Stimulated activated CD4-positive, alpha-beta T cell treated with anti-CD3 and anti-CD28 coated beads, TNF-alpha, amount 100 ng/mL, for 24 hours (primary cell): ENCODE results near the gene PHKG1.
"Not testable (repeated sequence)": the region's sequence is repeated elsewhere in the genome, so short reads cannot be mapped to it uniquely, and the experiment has no call there.

Experiments
- DNase-seq, 3 experiments: peaks; one replicate each; pipeline ENCODE4 v3.0.0-alpha.2; 2020; ENCODE audit warnings: low read depth in 3 of 3

Gene PHKG1

DNA sequence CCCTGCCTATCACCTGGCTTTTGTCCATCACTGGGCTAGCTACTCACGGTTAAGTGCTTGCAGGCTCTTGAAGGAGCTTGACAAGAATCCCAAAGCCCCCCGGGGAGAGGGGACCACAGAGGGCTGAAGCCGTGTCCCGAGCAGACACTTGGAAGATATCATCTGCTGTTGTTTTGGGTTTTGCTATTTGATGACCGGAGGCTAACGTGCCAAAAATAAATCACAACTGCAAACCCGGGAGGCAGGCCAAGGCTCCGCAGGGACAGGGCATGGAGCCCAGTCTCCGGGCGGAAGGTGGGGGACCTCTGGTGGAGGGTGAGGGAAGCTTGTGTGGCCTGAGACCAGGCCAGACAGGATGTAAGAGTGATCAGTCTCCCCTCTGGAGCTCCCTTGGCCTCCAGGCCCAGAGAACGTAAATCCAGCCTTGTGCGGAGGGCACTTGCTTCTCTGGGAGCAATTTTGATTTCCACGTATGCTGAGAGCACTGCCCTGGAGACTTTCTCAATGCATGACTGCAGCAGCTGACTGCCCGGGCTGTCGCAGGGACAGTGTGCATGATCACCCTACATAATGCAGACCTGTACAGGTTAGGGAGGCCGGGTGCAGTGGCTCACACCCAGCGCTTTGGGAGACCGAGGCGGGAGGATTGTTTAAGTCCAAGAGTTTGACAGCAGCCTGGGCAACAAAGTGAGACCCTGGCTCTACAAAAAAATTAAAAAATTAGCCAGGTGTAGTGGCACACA lies at the start of gene PHKG1:
TSS of gene PHKG1 (minus strand) at position 164 of the 743 bp plus-strand sequence. CDS start 4,011 bp downstream, outside the sequence.
- no peak for DNase-seq

DNA sequence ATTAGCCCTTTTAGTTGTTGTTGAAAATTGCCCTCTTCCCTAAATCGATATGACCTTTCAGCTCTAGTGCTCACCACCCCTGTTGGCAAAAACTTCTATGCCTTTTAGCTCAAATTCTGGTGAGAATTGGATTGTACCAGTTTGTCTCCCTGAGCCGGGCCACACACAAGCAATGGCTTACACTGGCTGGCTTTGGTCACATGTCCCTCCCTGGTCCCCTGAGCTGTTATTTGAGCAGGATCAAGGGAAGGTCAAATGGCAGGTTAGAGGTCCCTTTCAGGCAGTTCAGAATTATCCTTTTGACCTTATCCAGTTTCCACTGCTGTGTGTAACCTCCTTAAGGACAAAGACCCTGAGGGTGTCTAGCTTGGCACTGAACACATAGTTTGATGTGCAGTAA lies 38.3 kb upstream of the PHKG1 start:
- DNase-seq = not testable (repeated sequence)

DNA sequence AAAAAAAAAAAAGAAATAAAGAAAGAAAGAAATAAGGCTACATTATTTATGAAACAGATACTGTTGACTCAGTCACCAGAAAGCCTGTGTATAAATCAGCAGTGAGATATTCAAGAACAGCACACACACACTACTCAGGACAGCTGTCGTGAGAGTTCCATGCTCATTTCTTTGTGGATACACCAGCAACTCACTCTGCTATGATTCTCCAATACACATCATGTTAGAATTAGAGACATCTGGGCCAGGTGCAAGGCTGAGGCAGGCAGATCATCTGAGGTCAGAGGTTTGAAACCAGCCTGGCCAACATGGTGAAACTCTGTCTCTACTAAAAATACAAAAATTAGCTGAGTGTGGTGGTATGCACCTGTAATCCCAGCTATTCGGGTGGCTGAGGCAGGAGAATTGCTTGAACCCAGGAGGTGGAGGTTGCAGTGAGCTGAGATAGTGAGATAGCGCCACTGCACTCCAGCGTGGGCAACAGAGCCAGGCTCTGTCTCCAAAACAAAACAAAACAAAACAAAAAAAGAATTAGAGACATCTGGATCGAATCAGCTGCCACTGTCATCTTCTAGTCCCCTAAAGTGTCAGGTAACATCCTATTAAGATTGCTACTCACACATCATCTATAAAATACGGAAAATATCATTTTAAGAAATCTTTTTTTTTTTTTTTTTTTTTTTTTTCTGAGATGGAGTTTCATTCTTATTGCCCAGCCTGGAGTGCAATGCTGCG lies 34.7 kb upstream of the PHKG1 start:
- no peak for DNase-seq

DNA sequence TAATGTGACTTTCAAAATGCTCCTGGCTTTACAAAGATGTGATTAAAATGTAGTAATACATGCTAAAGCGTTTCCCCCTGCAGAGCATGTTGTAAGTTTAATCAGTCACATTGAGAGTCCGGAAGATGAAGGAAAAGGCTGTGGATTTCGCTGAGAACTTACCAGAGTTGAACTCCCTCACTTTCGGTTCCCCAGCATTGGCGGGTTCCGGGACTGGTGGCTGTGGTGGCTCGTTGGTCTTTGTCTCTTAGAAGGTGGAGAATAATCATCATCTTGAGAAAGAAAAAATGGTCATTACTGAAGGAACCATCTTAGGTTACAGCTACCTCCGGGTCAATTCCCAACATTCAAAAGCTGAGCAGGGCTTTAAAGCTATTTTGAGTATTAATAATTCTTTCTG lies 33.1 kb upstream of the PHKG1 start:
- DNase-seq = no peak

DNA sequence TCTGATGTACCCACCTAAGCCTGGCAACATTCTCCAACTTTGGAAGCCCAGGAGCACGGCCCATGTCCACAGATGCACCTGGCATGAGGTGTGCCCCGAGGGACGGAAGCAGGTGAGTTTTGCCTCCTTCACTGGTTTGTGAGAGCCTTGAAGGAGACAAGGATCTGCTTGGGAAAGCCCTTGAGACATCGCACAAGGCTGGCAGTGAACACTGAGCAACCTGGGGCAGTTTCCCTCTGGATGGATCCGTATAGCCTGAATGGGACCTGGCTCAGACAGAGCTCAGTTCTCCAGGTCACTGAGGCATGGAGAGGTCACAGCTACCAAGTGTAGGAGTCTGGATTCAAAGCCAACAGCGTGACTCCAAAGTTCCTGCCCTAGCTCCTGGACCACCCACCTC lies 32.2 kb upstream of the PHKG1 start:
- DNase-seq = no peak

DNA sequence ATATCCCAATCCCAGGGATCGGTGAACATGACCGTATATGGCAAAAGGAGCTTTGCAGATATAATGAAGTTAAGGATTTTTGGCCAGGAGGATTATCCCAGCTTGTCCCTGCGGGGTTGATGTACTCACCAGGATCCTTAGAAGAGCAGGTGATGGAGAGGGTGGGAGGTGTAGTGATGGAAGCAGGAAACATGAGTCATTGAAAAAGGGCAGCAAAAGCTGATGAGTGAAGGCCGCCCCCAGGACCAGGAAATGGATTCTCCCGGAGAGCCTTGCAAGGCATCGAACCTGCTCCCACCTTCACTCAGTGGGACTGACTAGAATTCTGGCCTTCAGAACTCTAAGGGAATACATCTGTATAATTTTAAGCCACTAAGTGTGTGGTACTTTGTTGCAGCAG lies 28.7 kb upstream of the PHKG1 start:
- DNase-seq = no peak

DNA sequence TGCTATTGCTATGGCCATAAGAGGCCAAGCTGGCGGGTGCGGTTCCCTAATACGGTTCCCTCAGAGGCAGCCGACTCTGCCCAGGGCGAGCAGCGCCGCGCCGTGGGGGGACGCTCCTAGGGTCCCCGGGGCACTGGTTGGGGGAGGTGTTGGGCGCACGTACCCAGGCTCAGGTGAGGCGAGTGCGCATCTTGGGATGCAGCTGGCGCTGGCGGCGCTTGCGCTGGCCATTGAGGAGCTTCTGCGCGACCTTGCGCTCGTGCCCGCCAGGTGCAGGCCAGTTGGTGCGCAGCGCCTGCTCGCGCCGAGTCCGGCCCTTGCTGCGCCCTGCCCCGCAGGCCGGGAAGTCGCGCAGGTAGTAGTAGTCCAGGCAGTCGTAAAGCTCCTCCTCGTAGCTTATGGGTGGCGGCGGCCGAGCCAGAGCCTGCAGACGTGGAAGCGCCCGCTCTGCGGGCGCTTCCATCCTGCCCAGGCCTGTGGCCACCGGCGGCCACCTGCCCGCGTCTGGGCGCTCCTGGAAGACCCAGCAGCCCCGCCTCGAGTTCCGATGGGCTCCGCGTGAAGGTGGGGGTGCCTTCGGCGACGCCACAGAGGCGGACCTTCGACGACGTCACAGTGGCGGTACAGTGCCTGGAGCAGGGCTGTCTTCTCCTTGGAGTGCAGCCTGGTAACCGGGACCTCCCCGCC lies 23.2 kb upstream of the PHKG1 start, which contains the start of gene NUPR2:
TSS of gene NUPR2 (minus strand) at position 566 of the 687 bp plus-strand sequence. CDS start at position 463, 103 bp downstream.
- DNase-seq = no peak

DNA sequence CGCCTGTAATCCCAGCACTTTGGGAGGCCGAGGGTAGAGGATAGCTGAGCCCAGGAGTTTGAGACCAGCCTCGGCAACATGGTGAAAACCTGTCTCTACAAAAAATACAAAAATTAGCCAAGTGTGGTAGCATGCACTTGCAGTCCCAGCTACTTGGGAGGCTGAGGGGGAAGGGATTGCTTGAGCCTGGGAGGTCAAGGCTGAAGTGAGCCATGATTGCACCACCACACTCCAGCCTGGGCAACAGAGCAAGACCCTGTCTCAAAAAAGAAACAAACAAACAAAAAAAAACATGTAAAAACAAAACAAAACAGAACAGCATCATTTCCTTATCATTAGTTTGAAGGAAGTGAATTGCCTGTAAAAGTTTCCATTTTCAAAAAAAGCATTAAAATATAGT lies 19.5 kb upstream of the PHKG1 start:
- DNase-seq = not testable (repeated sequence)

DNA sequence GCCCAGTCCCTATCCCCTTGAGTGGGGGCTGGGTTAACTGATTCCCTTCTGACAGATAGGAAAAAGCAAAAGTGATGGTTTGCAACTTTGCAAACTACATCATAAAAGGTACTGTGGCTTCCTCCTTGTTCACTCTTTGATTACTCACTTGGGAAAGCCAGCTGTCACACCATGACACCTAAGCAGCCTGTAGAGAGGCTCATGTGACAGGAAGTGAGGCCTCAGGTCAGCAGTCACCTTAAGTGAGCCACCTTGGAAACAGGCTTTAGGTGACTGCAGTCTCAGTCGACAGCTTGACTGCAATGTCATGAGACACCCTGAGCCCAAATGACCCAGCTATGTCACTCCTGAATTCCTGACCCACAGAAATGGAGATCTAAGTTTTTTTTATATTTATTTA lies 17.9 kb upstream of the PHKG1 start:
- no peak for DNase-seq

DNA sequence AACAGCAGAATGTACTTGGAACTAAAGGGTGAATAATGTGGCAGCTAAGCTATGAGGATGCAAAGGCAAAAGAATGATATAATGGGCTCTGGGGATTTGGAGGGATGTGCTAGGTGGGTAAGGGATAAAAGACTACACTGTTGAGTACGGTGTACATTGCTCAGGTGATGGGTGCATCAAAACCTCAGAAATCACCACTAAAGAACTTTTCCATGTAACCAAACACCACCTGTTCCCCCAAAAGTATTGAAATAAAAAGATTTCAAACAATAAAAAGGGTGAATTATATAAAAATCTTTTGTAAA lies 15.2 kb upstream of the PHKG1 start:
- no peak for DNase-seq

DNA sequence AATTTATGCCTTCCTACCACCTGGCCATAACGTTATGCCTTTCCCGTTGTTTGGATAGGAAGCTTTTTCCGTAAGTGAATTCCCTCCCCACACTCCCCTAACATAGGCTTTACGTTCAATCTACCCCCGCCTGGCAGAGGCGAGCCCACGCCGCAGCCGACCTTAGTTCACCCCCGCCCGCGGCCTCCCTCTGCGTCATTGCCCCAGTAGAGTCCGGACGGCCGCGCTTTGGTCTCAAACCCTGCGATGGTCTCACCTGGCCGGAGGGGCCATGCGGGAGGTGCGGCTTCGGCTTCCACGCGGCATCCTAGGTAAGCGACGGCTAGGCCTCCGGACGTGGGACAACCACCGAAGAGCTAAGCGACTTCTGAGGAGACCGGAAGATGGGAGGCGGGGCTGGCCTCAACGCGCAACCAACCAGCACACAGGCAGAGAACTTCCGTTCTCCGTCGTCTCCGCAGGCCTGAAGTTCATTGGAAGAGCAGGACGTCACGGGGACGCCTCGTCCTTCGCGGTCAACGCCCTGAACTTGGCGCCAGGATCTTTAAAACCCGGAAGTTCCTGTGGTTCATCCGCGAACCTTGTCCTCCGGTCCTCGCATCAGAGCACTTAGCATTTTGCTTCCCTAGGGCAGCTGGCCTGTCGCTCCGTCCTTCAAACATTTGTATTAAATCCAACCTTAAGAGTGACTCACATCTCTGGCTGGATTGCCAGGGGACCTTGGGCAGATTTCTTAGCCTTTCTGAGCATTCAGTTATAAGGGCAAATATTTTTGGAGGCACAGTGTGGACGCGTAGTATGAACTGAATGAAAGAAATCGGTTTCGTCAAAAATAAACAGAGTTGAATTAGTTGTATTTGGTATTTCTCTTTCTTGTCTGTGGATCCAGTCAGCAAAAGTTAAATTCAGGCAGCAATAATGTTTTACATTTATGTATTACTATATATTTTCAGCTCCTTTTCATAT lies 13.6 kb upstream of the PHKG1 start, which contains the start of gene CHCHD2:
TSS of gene CHCHD2 (minus strand) at position 369 of the 966 bp plus-strand sequence. CDS start at position 306, 63 bp downstream.
- peak; percentile 86 to 91 (median 88) for DNase-seq

DNA sequence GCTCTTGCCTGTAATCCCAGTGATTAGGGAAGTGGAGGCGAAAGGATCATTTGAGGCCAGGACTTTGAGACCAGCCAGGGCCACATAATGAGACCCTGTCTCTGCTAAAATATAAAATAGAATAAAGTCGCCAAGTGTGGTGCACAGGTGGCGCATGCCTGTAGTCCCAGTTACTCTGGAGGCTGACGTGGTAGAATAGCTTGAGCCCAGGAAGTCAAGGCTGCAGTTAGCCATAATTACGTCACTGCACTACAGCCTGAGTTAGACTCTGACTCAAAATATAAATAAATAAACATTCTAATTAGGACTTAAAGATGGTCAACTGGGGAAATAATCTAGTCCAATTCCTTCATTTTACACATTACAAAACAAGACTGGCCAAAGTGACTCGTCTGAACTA lies 12.8 kb upstream of the PHKG1 start:
- no peak for DNase-seq

DNA sequence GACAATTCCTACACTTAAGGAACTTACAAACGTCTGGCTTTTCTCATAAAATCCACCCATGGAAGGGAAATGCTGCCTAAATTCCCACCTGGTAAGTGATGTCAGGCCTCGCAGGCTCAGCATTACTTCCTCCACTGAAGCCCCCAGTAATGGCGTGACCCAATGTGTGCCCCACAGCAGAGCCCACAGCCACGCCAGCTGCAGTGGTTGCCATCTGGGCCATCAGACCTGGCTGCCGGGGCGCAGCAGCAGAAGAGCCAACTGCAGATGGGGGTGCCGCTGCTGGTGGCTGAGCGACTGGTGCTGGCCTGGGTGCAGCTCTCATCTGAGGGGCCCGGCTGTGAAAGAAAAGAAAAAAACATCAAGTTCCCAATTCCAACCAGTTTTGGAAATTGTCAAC lies 11.4 kb upstream of the PHKG1 start:
- not testable (repeated sequence) for DNase-seq

DNA sequence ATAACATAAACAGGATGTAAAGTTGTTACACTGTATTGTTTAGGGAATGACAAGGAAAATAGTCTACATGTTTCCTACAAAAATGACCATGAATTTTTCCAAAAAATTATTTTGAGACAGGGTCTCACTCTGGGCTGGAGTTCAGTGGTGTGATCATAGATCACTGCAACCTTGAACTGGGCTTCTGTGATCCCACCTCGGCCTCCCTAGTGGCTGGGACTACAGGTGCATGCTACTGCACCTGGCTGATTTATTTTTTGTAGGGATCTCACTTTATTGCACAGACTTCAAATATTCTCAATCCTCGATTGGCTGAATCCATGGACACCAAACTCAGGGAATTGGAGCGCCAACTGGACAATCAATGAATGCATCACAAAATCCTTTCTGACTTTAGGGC lies 6.9 kb upstream of the PHKG1 start:
- no peak for DNase-seq

DNA sequence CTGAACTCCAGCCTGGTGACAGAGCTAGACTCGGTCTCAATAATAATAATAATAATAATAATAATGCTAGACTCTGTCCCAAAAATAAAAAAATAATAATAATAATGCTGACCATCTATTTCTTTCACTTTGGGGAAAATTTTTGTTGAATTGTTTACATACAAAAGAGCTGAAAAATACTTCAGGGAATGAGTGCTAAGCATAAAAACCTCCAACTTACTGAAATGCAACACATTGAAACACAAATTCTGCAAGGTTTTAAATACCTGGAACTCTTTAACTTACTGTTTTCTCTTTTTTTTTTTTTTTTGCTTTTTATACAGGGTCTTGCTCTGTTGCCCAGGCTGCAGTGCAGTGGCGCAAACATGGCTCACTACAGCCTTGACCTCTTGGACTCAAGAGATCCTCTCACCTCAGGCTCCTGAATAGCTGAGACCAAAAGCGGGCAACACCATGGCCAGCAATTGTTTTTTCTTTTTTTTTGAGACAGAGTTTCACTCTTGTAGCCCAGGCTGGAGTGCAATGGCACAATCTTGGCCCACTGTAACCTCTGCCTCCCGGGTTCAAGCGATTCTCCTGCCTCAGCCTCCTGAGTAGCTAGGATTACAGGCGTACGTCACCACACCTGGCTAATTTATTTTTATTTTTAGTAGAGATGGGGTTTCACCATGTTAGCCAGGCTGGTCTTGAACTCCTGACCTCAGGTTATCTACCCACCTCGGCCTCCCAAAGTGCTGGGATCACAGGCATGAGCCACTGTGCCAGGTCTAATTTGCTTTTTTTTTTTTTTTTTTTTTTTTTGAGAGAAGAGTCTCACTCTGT lies 5.6 kb upstream of the PHKG1 start:
- DNase-seq = not testable (repeated sequence)

DNA sequence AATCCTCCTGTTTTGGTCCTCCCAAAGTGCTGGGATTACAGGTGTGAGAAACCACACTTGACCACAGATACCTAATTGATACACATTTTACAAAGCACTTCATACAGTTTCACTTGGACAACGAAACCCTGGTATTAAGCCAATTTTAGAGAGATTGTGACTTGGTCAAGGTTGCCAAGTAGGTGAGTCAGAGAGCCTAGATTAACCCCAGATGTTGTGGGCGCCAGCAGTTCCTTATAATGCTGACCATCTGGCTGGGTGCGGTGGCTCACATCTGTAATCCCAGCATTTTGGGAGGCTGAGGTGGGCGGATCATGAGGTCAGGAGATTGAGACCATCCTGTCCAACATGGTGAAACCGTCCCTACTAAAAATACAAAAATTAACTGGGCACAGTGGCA lies 4.9 kb upstream of the PHKG1 start:
- no peak for DNase-seq

DNA sequence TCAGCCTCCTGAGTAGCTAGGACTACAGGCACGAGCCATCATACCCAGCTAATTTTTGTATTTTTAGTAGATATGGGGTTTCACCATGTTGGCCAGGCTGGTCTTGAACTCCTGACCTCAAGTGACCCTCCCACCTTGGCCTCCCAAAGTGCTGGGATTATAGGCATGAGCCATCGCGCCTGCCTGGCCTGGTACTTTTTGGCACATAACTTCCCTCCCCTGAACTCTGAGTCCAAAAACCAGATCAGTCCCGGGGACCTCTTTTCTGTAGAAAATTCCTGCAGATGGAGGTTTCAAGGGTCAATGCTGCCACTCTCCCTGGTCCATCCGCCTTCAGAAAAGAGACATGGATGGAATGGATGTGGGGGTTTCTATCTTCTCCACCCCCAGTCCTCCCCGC lies 364 bp downstream of the PHKG1 start:
- not testable (repeated sequence) for DNase-seq

DNA sequence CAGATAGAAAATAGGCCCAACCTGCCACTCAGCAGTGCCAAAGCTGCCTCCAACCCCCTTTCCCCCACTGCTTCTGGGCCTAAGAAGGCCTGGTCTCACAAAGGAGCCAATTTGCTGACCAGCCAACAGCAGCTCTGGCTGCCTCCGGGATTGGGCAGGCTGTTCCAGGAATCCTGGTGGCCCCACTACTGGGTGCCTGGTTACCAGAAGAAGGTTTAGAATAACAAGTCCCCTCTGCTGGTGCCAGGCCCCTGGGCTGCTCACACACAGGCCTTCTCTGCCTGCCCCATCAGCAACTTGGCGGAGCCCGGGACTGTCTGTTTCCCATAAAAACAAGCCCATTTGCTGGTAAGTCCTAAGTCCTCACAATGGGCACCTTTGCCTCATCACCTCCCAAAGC lies 1.2 kb downstream of the PHKG1 start:
- no peak for DNase-seq

DNA sequence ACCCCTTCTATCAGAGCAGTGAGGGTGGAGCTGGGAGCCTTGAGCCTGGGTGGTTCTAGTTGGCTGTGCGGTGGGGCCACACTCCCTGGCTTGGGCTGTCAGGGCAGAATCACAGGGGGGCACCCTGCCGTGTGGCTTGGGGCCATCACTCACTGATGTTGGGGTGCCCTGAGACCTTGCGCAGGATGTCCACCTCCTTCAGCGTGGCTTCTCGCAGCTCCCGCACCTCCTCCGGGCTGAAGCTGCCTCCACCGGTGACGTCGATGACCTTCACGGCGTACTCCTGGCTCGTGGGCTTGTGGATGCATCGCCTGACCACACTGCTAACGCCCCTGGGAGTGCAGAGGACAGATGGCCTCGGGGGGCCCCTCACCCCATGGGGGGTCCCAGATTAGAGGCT lies 5.3 kb downstream of the PHKG1 start:
- DNase-seq = no peak

DNA sequence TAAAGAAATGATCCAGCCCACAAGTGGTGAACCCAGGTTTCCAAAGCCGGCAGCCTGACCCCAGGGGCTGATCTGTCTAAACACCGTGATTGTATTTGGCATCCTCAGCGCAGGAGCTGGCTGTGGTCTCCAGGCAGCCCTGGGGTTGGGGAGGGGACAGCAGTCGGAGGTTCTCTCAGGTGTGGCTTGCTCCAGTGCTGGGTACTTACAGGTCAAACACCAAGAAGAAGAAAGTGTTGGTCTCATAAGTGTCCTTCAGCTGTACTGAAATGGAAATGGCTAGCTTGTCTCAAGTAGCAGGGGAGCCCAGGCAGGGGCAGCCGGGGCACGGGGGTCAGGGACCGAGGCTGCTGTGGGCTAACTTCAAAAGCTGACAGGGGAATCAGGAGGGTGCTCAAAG lies 6.0 kb downstream of the PHKG1 start:
- DNase-seq = no peak
